ENCODE data around the gene CORO1C. TPM values are rescaled to one million over a fixed set of nuclear protein-coding genes. Genes with fewer than 3 reads are reported as not detected.
A peak's percentile ranks its signal among the peaks of the same experiment; 100 is the strongest.

Gene CORO1C
- polyA plus RNA-seq, 1 experiment, result 596 TPM

GRCh38 chr12:108600702-108601007, 130.7 kb downstream of the CORO1C start:
- no peaks in the 10 kb centered on the region for H3K9me3 ChIP-seq (ENCODE audit: control insufficient read depth, insufficient read depth, low read length)
- no peak for DNase-seq (ENCODE audit: low read depth, low spot score)
- H3K4me3 ChIP-seq (ENCODE audit: low read depth, low read length), result no peak overlapping the region
- no peak for TF ChIP-seq CTCF (IDR thresholded peaks at IDR 0.05; ENCODE audit: low read depth, low read length)
- CTCF ChIA-PET, result interaction anchor here (0.6 to 0.9 kb wide), 3 partner anchors 17 to 131 kb away, joined by 3 read pairs; no protein-coding TSS in a partner anchor
- no peaks in the 10 kb centered on the region for H3K27me3 ChIP-seq (ENCODE audit: control insufficient read depth, insufficient read depth, low read length)
- POLR2A ChIA-PET, result interaction anchor here (1.2 kb wide), 1 partner anchor 15 kb away, joined by 3 read pairs; no protein-coding TSS in a partner anchor
- H3K27ac ChIP-seq (ENCODE audit: low read depth, low read length), result peak overlapping the region; percentile 11

GRCh38 chr12:108599948-108600701, 131.2 kb downstream of the CORO1C start:
- POLR2A ChIA-PET, result interaction anchor here (1.2 kb wide), 1 partner anchor 15 kb away, joined by 3 read pairs; no protein-coding TSS in a partner anchor
- Histone ChIP-seq H3K27me3 (ENCODE audit: control insufficient read depth, insufficient read depth, low read length) (no peaks in the 10 kb centered on the region), H3K4me3 (ENCODE audit: low read depth, low read length) (no peak overlapping the region), H3K9me3 (ENCODE audit: control insufficient read depth, insufficient read depth, low read length) (no peaks in the 10 kb centered on the region), H3K27ac (ENCODE audit: low read depth, low read length) (peak overlapping the region; percentile 11)
- CTCF ChIA-PET, result interaction anchor here (0.6 to 0.9 kb wide), 3 partner anchors 18 to 132 kb away, joined by 3 read pairs; no protein-coding TSS in a partner anchor
- no peak for DNase-seq (ENCODE audit: low read depth, low spot score)
- no peak for TF ChIP-seq CTCF (IDR thresholded peaks at IDR 0.05; ENCODE audit: low read depth, low read length)

GRCh38 chr12:108599541-108599940, 131.8 kb downstream of the CORO1C start:
- no peak for TF ChIP-seq CTCF (IDR thresholded peaks at IDR 0.05; ENCODE audit: low read depth, low read length)
- Histone ChIP-seq H3K9me3 (ENCODE audit: control insufficient read depth, insufficient read depth, low read length) (no peaks in the 10 kb centered on the region), H3K27ac (ENCODE audit: low read depth, low read length) (no peak overlapping the region), H3K27me3 (ENCODE audit: control insufficient read depth, insufficient read depth, low read length) (no peaks in the 10 kb centered on the region), H3K4me3 (ENCODE audit: low read depth, low read length) (no peak overlapping the region)
- CTCF ChIA-PET, result no interaction called here
- POLR2A ChIA-PET, result interaction anchor here (1.2 kb wide), 1 partner anchor 16 kb away, joined by 3 read pairs; no protein-coding TSS in a partner anchor
- no peak for DNase-seq (ENCODE audit: low read depth, low spot score)

- peak overlapping the region; percentile 75 for H3K4me3 ChIP-seq (ENCODE audit: low read depth, low read length)
- ChIA-PET CTCF (interaction anchor here (1.0 to 1.5 kb wide), 3 partner anchors 20 to 47 kb away, joined by 4 to 7 read pairs (median 4); no protein-coding TSS in a partner anchor), POLR2A (interaction anchor here (0.5 to 1.8 kb wide), 5 partner anchors 9 to 204 kb away, joined by 3 to 9 read pairs (median 3); no protein-coding TSS in a partner anchor)
- H3K9me3 ChIP-seq (ENCODE audit: control insufficient read depth, insufficient read depth, low read length), result no peaks in the 10 kb centered on the region
- peak overlapping the region; percentile 47 for H3K27ac ChIP-seq (ENCODE audit: low read depth, low read length)
- no peak for TF ChIP-seq CTCF (IDR thresholded peaks at IDR 0.05; ENCODE audit: low read depth, low read length)
- no peak for DNase-seq (ENCODE audit: low read depth, low spot score)
- H3K27me3 ChIP-seq (ENCODE audit: control insufficient read depth, insufficient read depth, low read length), result no peaks in the 10 kb centered on the region
Observed at GRCh38 chr12:108598553-108599250, 132.6 kb downstream of the CORO1C start.

Data from AG04450 (cell line).